Testis (tissue), 3 donors: Measurements from ENCODE around the gene LSMEM2. TPM values are rescaled to one million over a fixed set of nuclear protein-coding genes. Genes with fewer than 3 reads are reported as not detected.
"Not testable (repeated sequence)": the region's sequence is repeated elsewhere in the genome, so short reads cannot be mapped to it uniquely, and the experiment has no call there.

Source experiments
- DNase-seq: peaks from one replicate; pipeline ENCODE4 v3.0.0-alpha.2; 2019
- H3K27ac ChIP-seq, 2 donors: fragments of 200-600 bp; sonication (generic); one replicate each; pipeline ENCODE4 v1.5.1; 2019
- H3K27me3 ChIP-seq: fragments of 200-600 bp; sonication (generic); one replicate; pipeline ENCODE4 v1.5.1; 2019
- H3K36me3 ChIP-seq: fragments of 200-600 bp; sonication (generic); one replicate; pipeline ENCODE4 v1.5.1; 2017; ENCODE audit warnings: low read depth; ENCODE audit errors: missing control alignments
- H3K4me1 ChIP-seq: fragments of 200-600 bp; sonication (generic); one replicate; pipeline ENCODE4 v1.5.1; 2019
- H3K4me3 ChIP-seq, 2 donors: fragments of 200-600 bp; sonication (generic); one replicate each; pipeline ENCODE4 v1.5.1; 2017 to 2019
- H3K9me3 ChIP-seq: fragments of 200-600 bp; sonication (generic); one replicate; pipeline ENCODE4 v1.5.1; 2017
- POLR2A ChIP-seq: fragments of 450-650 bp; IDR thresholded peaks from one replicate; pipeline ENCODE4 v1.6.1; 2017; ENCODE audit warnings: antibody characterized with exemption, mild to moderate bottlenecking, moderate library complexity
- WGBS, 2 donors: methylation state at CpG; one replicate each; pipeline ENCODE4 v1.1.5; 2018; 5-methylcytosine and 5-hydroxymethylcytosine counted together
- intact Hi-C: fragments of 100-400 bp; cut with DNase I; formaldehyde crosslinking; loops from one replicate; pipeline ENCODE4 v1.15.1; 2023; ENCODE audit warnings: low total_unique reads
- polyA plus RNA-seq: library from polyadenylated mRNA; stranded (reverse); fragments of 350-450 nt; fragmentation: Illumina TruSeq; extraction: RNeasy Lipid Tissue Mini Kit (QIAGEN cat#74804); gene quantifications from one replicate; pipeline ENCODE4 v1.2.3, GENCODE V29; 2014; ENCODE audit warnings: low read depth, low replicate concordance; ENCODE audit not compliant: insufficient read depth
- total RNA-seq, 2 donors: library from RNA; depleted of rRNA; stranded (reverse); fragments of >200 nt; gene quantifications; one replicate each; pipeline ENCODE4 v1.2.3, GENCODE V29; 2016
- TF ChIP-seq, protein P1 (sequence below), 3 experiments: fragments of 450-650 bp in 2 of 3; fragments of 200-600 bp in 1 of 3; sonication (generic) in 1 of 3; IDR thresholded peaks; one replicate each; pipeline ENCODE4 v1.5.1; 2016 to 2019; ENCODE audit warnings: antibody characterized with exemption in 3 of 3, mild to moderate bottlenecking in 2 of 3, moderate library complexity in 1 of 3

Gene LSMEM2
- total and polyA plus RNA-seq, 3 donors from 2014 or later = 1.5 to 3.2 (median 2.6) TPM

DNA sequence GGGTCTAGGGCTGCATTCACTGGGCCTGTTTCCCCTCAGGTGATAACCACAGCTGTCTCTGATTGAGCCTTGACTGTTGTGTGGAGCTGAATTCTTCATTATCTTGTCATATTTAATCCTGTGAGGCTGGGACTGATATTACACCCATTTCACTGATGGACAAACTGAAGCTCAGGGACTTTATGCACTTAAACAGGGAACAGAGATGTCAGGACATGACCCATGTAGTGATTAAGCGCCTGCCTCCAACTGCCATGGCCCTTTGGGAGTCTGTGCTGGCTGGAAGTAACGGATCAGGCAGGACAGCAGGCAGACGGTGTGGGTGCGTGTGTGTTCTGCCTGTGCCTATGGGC is 35.4 kb upstream of the LSMEM2 start:
- Histone ChIP-seq H3K9me3 (no peaks in the 10 kb centered on the region), H3K4me3 (no peak overlapping the region), H3K36me3 (no peaks in the 10 kb centered on the region), H3K4me1 (peaks cover 70% of the 10 kb centered on the region), H3K27me3 (no peaks in the 10 kb centered on the region), H3K27ac (peak overlapping the region; percentile 58 to 63)
- no peak for DNase-seq
- intact Hi-C loops = no loop called here
- WGBS, 2 donors = 66 to 84% methylated on average over 4 of the region's 4 CpGs
- TF ChIP-seq, protein P1, sequence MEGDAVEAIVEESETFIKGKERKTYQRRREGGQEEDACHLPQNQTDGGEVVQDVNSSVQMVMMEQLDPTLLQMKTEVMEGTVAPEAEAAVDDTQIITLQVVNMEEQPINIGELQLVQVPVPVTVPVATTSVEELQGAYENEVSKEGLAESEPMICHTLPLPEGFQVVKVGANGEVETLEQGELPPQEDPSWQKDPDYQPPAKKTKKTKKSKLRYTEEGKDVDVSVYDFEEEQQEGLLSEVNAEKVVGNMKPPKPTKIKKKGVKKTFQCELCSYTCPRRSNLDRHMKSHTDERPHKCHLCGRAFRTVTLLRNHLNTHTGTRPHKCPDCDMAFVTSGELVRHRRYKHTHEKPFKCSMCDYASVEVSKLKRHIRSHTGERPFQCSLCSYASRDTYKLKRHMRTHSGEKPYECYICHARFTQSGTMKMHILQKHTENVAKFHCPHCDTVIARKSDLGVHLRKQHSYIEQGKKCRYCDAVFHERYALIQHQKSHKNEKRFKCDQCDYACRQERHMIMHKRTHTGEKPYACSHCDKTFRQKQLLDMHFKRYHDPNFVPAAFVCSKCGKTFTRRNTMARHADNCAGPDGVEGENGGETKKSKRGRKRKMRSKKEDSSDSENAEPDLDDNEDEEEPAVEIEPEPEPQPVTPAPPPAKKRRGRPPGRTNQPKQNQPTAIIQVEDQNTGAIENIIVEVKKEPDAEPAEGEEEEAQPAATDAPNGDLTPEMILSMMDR (IDR thresholded peaks at IDR 0.05) = no peak
- no peak for TF ChIP-seq POLR2A

DNA sequence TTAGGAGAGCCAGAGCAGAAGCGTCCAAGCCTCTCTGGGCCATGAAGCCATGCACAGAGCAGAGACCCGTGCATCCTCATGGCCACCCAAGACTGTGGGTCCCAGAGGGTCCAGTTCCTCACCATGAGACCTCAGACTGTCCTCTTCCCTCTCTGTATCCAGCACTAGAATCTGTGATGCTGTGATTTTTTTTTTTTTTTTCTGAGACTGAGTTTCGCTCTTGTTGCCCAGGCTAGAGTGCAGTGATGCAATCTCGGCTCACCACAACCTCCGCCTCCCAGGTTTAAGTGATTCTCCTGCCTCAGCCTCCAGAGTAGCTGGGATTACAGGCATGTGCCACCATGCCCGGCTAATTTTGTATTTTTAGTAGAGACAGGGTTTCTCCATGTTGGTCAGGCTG is 34.1 kb upstream of the LSMEM2 start:
- H3K4me1 ChIP-seq = peaks cover 72% of the 10 kb centered on the region
- 64 to 76% methylated on average over 6 of the region's 6 CpGs for WGBS, 2 donors
- peak overlapping the region; percentile 59 to 87 for H3K27ac ChIP-seq
- H3K9me3 ChIP-seq, H3K36me3 ChIP-seq, H3K4me3 ChIP-seq, intact Hi-C loops, DNase-seq, H3K27me3 ChIP-seq: not testable (repeated sequence)

DNA sequence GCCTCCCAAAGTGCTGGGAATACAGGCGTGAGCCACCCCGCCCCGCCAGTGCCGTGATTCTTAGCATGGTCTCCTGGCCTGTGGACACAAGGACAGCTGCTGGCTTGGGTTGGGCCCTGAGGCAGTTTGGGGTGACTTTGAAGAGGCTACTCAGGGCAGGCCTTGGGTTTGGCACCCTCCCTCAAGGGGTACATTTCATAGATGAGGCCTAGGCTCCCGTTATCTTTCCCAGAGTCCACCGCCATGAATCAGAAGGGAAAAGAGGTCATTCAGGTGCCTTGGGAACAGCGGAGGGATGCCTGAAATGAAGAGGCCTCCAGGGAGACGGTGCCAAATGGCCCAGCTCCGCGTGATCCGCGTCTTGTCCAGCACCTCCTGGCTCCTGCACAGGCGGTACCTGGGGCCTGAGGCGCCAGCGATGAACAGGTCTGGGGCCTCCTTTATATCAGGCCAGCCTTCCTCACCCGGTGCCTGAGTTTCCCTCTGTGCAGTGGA is 33.6 kb upstream of the LSMEM2 start:
- intact Hi-C loops = no loop called here
- no peak for DNase-seq
- no peaks in the 10 kb centered on the region for H3K27me3 ChIP-seq
- H3K9me3 ChIP-seq = no peaks in the 10 kb centered on the region
- 9 to 41% methylated on average over 4 to 16 of the region's 16 CpGs for WGBS, 2 donors
- no peaks in the 10 kb centered on the region for H3K36me3 ChIP-seq
- TF ChIP-seq, protein P1 (IDR thresholded peaks at IDR 0.05) = no peak
- no peak for TF ChIP-seq POLR2A
- peaks cover 77% of the 10 kb centered on the region for H3K4me1 ChIP-seq
- peak overlapping the region; percentile 76 to 87 for H3K27ac ChIP-seq
- H3K4me3 ChIP-seq = peak overlapping the region; percentile 39 to 58

DNA sequence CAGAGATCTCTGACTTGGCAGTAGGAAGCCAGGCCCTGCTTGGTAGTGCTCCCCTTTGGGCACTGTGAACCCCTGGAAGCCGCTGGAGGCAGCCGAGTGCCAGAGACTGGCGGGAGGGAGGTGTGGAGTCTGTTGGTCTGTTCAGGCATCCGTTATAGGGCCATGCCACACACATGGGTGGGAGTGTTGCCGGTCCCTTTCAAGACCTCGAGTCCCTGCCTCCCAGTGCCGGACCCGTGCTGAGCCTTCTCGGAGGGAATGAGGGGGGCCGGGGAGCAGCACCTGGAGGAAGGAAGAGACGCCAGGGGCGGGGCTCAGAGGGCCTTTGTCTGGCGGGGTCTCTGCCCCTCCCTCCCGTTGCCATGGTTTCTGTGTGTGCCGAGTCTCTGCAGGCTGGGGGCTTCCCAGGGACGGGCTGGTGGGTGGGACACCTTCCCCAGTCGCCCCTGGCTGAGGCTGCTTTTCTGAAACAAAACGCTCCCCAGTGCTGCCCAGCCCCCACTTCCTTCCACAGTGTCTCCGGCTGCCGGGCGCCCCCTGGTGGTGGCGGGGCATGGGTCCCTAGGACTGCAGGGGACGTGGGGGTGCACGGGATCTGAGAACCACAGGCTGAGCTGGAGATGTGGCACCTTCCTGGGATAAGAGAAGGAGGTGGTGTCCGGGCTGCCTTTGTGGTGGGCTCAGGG is 32.9 kb upstream of the LSMEM2 start:
- 3% methylated on average over 12 to 25 of the region's 25 CpGs for WGBS, 2 donors
- peaks cover 82% of the 10 kb centered on the region for H3K4me1 ChIP-seq
- peak overlapping the region; percentile 76 to 87 for H3K27ac ChIP-seq
- intact Hi-C loops = no loop called here
- H3K4me3 ChIP-seq = peak overlapping the region; percentile 39 to 58
- H3K9me3 ChIP-seq = no peaks in the 10 kb centered on the region
- peak; percentile 93 for DNase-seq
- H3K27me3 ChIP-seq = no peaks in the 10 kb centered on the region
- H3K36me3 ChIP-seq = no peaks in the 10 kb centered on the region
- TF ChIP-seq, protein P1 (IDR thresholded peaks at IDR 0.05) = peak; percentile 97 to 98 (median 97)
- no peak for TF ChIP-seq POLR2A

DNA sequence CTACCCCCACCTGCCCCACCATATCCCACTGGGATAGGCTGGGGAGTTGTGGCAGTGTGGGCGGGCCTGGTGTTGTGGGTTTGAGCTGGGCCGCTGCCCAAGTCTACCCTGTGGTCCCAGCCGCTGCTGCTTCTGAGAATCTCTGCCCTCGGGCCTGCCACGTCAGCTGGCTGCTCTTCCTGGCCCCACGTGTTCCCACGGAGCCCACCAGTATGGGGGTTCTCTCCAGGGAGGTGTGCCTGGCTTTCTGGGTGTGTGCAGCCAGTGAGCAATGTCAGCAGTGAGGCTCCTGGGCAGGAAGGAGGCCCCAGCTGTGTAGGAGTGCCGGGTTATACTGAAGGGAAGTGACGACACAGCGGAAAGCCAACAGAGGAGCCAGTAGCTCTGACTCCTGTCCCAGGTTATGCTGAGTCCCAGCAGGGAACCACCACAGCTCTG is 32.4 kb upstream of the LSMEM2 start:
- WGBS, 2 donors = 19 to 25% methylated on average over 3 to 10 of the region's 10 CpGs
- Histone ChIP-seq H3K27me3 (no peaks in the 10 kb centered on the region), H3K9me3 (no peaks in the 10 kb centered on the region), H3K4me1 (peaks cover 77% of the 10 kb centered on the region), H3K4me3 (peak overlapping the region in 1 of 2 donors; percentile 58), H3K27ac (peak overlapping the region; percentile 76 to 87), H3K36me3 (no peaks in the 10 kb centered on the region)
- no peak for DNase-seq
- intact Hi-C loops = no loop called here
- TF ChIP-seq POLR2A = no peak
- TF ChIP-seq, protein P1 (IDR thresholded peaks at IDR 0.05) = peak in 1 of 3 experiments; percentile 43
